Activated naive CD4-positive, alpha-beta T cell treated with anti-CD3 and anti-CD28 coated beads, Interleukin-2, amount 50 U/mL, for 72 hours (primary cell): ENCODE measurements around the gene RIMBP2. TPM values are rescaled to one million over a fixed set of nuclear protein-coding genes. Genes with fewer than 3 reads are reported as not detected.
A peak's percentile ranks its signal among the peaks of the same experiment; 100 is the strongest.

Source experiments
- ATAC-seq, 2 donors: fragments of 150-1000 bp; cut with Tn5 transposase; 2 replicates each; pipeline ENCODE4 v1.10.0; 2021; ENCODE audit warnings: mild to moderate bottlenecking in 2 of 2, moderate library complexity in 2 of 2
- DNase-seq, 2 donors: peaks; one replicate each; pipeline ENCODE4 v3.0.0; 2021 to 2022; ENCODE audit warnings: low spot score in 2 of 2
- H3K27ac Mint-ChIP-seq, 2 donors: one replicate each; pipeline ENCODE4 v1.8.0; 2022; ENCODE audit warnings: mild to moderate bottlenecking in 2 of 2, mixed read lengths in 2 of 2
- H3K36me3 Mint-ChIP-seq, 2 donors: one replicate each; pipeline ENCODE4 v1.8.0; 2022; ENCODE audit warnings: mixed read lengths in 2 of 2
- H3K9me3 Mint-ChIP-seq, 2 donors: one replicate each; pipeline ENCODE4 v1.8.0; 2022; ENCODE audit warnings: mixed read lengths in 2 of 2
- total RNA-seq, 2 donors: library from RNA; stranded (reverse); gene quantifications; one replicate each; pipeline ENCODE4 v1.2.3, GENCODE V29; 2022

The RIMBP2 gene
- total RNA-seq, 2 donors from 2014 or later = not detected

DNA sequence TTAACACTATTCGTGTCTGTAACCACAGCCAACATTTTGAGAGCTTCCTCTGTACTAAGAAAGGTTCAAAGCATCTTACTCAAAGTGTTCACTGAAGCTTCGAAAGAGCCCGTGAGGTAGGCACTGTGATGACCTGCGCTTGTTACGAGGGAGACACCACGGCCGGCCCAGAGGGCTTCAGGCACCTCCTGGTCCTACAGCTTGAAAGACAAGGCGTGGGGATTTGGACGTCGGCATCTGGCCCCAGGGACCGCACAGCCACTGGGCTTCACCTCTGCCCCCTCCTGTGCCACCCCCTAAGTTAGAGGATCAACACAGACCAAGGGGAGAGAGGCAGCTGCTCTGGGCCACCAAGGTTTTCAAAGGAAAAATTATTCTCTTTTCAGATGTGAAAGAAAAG is 75.6 kb downstream of the RIMBP2 start:
- no peak for DNase-seq
- Mint-ChIP-seq H3K9me3 (no peaks in the 10 kb centered on the region), H3K36me3 (no peaks in the 10 kb centered on the region), H3K27ac (no peak overlapping the region)
- no peak for ATAC-seq

DNA sequence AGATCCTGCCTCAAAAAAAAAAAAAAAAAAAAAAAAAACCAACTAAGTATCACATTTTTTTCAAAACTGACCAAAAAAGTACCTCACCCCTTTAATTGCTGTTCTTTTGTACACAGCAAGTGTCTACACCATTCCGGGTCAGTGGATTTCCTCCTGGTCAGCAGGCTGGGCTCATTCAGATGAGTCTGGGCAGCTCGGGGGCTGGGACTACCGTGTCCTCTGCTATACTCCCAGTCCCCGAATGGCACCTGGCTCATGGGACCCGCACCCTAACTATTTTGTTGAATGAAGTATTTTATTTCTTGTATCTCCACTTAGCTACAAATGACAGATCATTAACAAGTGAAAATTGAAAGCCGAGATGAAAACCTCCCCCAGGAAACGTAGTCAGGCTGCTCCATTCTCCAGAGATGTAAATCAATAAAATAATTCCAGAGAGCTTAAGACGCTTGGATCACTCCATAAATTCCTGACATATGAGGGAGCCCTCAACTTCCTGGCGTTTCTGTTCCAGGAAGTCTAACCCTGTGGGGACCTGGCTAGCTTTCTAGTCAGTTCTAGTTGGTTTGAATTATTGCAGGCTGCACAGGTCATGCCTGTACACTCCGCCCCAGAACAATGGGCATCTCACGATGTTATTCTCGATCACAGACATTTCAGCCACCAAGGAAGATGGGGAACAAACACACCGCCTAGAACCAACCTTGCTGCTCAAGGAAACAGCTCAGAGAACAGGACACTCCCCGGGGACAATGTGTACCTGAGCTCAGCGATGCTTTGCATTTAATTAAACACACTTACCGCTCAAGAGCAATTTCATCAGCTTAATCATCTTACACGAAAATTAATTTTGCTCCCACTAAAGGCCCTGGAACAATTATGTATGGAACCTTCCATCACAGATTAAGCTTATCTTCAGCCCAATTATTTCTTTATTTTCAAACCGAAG is 76.3 kb downstream of the RIMBP2 start:
- DNase-seq = no peak
- ATAC-seq = no peak
- Mint-ChIP-seq H3K36me3 (no peaks in the 10 kb centered on the region), H3K9me3 (no peaks in the 10 kb centered on the region), H3K27ac (no peak overlapping the region)

DNA sequence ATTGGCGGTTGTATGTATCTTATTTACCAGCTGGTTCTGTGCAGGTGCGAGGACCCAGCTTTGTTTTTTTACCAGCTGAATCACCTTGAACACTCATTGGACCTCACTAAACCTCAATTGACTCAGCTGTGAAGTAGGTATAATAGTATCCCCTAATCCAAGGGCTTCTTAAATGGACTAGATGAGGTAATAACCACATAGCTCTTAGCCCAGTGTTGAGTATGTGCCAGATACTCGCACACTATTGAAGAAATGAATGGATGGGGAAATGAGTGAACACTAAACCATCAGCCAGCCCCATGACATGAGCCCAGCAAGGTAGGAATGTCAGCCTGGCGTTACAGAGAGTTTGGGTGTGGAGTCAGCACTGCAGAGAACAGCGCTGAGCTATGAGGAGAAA is 79.7 kb downstream of the RIMBP2 start:
- Mint-ChIP-seq H3K27ac (no peak overlapping the region), H3K36me3 (no peaks in the 10 kb centered on the region), H3K9me3 (no peaks in the 10 kb centered on the region)
- DNase-seq (no peak), ATAC-seq (no peak)

DNA sequence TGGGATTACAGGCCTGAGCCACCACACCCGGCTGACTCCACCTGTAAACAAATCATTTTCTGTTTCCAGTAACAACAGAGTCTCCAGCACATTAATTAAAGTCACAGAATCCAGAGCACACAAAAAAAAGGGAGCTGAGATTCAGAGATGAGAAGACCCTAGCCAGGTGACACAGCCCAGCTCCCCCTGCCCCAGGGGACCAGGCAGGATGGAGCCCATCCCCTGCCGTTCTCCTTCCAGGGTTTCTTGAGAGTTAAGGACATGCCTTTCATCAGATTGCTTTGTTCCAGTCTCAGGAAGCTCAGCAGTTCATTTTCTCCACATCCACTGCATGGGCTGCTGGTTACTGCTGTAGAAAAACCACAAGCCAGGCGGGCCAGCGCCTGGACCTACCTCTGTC is 81.2 kb downstream of the RIMBP2 start:
- no peaks in the 10 kb centered on the region for H3K36me3 Mint-ChIP-seq
- H3K27ac Mint-ChIP-seq = no peak overlapping the region
- DNase-seq = no peak
- no peaks in the 10 kb centered on the region for H3K9me3 Mint-ChIP-seq
- no peak for ATAC-seq

DNA sequence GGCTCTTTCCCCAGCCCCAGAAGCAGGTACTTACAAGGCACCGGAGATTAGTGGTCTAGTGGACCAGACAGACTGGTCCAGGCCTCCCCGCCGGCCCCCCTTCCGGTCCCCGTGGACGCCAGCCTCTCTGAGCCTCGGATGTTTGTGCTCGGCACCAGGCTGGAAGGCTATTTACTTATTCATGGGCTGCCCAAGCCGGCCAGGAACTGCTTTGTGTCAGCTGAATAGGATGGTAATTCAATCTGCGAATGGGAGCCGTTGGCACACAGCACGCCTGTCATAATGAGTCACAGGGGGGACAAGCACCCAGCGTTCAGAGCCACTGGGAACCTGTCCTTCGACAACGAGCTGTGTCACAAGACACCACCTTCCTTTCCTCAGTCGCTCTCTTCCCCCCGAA is 82.3 kb downstream of the RIMBP2 start:
- Mint-ChIP-seq H3K9me3 (no peaks in the 10 kb centered on the region), H3K36me3 (no peaks in the 10 kb centered on the region), H3K27ac (no peak overlapping the region)
- DNase-seq (no peak), ATAC-seq (no peak)

DNA sequence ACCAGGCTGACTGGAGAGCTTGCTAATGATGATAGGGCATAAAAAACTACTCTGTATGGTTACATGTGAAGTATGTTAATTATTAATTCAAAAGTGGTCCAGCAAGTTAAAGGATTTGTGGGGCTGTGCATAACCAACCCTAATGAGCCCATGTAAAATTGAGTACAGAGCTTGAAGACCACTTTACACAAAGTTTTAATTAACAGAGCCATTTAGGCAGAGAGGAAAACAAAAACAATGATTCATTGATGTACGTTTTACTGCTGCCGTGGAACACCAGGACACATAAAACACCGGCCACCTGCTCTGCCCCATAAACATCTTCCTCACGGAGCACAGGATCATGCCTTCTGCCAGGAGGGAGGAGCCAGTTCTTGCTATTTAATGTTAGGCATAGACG is 83.5 kb downstream of the RIMBP2 start:
- DNase-seq (no peak), ATAC-seq (no peak)
- Mint-ChIP-seq H3K36me3 (no peaks in the 10 kb centered on the region), H3K9me3 (no peaks in the 10 kb centered on the region), H3K27ac (no peak overlapping the region)

DNA sequence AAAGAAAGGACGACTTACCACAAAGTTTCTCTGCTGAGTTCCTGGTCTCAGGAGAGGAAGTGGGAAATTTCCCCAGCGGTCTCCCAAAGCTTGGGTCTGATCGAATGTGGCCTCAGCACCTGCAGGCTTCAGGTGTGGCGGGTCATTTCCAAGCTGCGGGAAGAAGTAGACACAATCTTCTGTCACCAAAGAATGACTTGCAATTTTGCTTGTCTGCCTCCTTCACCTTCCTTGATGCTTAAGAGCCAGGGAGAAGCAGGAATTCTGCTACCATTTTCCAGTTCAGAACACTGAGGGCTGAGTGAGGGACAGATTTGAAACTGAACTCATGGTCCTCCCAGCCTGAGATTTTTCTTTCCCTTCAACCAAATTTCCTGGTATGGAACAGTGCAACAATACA is 87.8 kb downstream of the RIMBP2 start:
- no peaks in the 10 kb centered on the region for H3K9me3 Mint-ChIP-seq
- no peak for DNase-seq
- H3K36me3 Mint-ChIP-seq = no peaks in the 10 kb centered on the region
- no peak overlapping the region for H3K27ac Mint-ChIP-seq
- ATAC-seq = no peak

DNA sequence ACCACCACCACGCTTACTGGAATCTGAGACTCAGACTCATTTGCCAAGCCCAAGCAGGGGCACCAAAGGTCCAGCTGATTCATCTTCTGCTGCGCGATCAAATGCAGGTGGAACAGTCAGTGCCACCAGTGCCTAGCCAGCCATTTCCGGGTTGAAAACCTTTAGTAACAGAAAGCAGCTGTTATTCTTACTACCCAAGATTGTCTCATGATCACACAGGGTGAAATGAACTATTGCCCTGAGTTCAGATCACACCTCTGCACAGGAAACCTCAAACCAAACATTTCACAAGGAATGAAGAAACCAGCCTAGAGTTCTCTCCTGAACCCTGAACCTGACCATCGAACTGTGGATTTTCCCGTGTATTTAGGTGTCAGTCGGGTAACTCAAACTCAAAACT is 88.9 kb downstream of the RIMBP2 start:
- ATAC-seq (no peak), DNase-seq (no peak)
- H3K27ac Mint-ChIP-seq = no peak overlapping the region
- H3K9me3 Mint-ChIP-seq = no peaks in the 10 kb centered on the region
- H3K36me3 Mint-ChIP-seq = no peaks in the 10 kb centered on the region

DNA sequence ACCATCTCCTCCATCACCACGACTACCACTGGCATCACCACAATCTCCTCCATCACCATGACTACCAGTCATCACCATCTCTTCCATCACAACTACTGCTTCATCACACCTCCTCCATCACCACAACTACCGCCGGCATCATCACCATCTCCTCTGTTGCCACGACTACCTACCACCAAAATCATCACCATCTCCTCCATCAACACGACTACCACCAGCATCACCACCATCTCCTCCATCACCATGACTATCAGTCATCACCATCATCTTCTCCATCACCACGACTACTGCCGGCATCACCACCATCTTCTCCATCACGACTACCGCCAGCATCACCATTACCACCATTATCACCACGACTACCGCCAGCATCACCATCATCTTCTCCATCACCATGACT is 89.5 kb downstream of the RIMBP2 start:
- no peaks in the 10 kb centered on the region for H3K36me3 Mint-ChIP-seq
- no peak for ATAC-seq
- no peak for DNase-seq
- no peak overlapping the region for H3K27ac Mint-ChIP-seq
- no peaks in the 10 kb centered on the region for H3K9me3 Mint-ChIP-seq

DNA sequence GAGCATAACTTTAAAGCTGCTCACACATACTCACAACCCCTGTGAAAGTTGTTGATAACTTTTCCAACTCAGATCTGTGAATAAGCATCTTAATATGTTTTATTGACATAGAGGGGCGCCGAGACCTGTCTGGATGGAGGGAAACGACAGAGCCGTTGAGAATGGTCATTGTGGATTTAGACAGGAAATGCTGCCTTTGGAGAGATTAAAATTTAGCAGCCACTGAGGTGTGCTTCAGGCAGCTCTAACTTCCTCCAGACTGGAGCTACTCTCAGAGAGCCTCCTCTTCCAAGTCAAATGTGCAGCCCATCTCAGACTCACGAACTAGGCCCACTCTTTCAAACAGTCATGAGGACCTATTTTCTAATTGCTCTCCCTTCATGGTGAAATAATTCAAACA is 90.9 kb downstream of the RIMBP2 start:
- Mint-ChIP-seq H3K9me3 (no peaks in the 10 kb centered on the region), H3K36me3 (no peaks in the 10 kb centered on the region), H3K27ac (no peak overlapping the region)
- DNase-seq (no peak), ATAC-seq (no peak)

DNA sequence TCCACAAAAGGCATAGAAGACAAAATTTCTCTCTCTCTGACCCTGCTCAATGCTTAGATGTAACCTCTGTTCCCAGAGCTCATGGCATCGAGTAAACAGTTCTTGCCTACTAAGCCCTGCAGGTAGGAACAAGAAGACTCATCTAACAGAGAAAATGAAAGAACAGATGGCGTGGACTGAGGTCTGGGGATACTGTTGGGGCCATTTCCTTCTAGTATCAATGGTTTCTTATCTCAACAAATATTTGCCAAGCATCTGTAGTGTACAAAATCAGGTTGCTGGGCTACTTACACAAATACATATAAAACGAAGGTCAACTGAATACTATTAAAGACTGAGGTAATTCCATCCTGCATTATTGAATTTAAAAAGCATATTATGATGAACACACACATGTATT is 93.3 kb downstream of the RIMBP2 start:
- Mint-ChIP-seq H3K36me3 (no peaks in the 10 kb centered on the region), H3K9me3 (no peaks in the 10 kb centered on the region), H3K27ac (no peak overlapping the region)
- DNase-seq = no peak
- ATAC-seq = no peak

DNA sequence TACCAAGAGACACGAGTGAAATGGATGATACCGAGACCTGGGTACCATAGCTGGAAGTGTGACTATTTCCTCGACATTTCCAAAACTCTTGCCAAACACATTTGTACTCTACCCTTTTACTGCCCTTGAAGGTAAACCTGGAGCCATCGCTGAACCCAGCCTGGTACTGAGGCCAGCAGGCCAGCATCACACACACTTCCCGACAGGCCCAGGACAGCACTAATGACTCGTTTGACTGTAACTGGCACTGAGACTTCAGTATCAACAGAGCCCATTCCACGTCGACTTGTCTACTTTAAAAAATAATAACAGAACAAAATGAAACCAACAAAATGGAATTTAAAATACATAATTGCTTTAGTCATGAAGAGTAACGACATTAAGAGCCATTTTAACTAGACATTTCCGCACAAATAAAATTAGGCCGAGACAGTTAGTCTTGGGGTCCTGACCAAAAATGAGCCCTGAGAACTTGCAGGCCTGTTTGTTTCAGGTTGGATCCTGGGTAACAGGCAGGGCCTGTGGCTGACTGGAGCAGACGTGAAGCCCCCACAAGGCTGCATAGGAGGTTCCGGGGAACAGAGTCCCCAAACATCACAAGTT is 94.3 kb downstream of the RIMBP2 start:
- ATAC-seq = no peak
- no peak for DNase-seq
- H3K36me3 Mint-ChIP-seq = no peaks in the 10 kb centered on the region
- no peaks in the 10 kb centered on the region for H3K9me3 Mint-ChIP-seq
- no peak overlapping the region for H3K27ac Mint-ChIP-seq

DNA sequence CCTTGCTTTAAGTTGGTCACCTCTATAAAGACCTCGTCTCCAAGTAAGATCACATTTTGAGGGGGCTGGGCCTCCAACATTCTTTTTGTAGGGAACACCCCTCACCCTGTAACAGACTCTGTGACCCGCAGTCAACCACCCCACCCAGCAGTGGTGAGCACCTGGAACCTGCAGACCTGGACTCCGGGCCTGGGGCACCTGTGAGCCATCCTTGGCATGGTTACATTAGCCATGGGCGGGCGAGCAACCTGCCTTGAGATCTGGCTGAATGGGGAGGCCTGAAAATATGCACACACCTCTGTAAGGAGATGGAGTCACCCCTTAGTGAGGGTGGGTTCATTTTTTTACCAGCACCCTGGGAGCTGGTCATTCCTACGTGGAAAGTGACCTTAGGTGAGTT is 95.3 kb downstream of the RIMBP2 start:
- no peak for DNase-seq
- no peaks in the 10 kb centered on the region for H3K36me3 Mint-ChIP-seq
- no peaks in the 10 kb centered on the region for H3K9me3 Mint-ChIP-seq

DNA sequence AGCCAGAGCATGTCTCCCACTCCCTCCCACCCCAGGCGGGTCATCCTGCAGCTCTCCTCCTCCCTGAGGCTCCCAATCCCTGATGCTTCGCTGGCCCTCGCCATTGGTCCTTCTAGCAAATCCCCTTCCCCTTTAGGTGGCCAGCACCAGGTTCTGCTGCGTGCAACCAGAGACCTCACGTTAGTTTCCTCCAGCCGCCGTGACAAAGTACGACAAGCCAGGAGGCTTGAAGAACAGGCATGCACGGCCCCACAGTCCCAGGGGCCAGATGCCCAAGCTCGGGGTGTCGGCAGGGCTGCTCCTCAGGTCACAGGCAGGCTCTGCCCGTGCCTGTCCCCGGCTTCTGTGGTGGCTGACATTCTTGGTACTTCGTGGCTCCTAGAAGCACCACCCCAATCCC is 95.8 kb downstream of the RIMBP2 start:
- H3K27ac Mint-ChIP-seq = no peak overlapping the region
- no peak for ATAC-seq
- no peaks in the 10 kb centered on the region for H3K9me3 Mint-ChIP-seq
- H3K36me3 Mint-ChIP-seq = no peaks in the 10 kb centered on the region
- no peak for DNase-seq

More for the DNA sequence above, 95.3 kb downstream of the RIMBP2 start:
- no peak for ATAC-seq
- H3K27ac Mint-ChIP-seq = no peak overlapping the region

DNA sequence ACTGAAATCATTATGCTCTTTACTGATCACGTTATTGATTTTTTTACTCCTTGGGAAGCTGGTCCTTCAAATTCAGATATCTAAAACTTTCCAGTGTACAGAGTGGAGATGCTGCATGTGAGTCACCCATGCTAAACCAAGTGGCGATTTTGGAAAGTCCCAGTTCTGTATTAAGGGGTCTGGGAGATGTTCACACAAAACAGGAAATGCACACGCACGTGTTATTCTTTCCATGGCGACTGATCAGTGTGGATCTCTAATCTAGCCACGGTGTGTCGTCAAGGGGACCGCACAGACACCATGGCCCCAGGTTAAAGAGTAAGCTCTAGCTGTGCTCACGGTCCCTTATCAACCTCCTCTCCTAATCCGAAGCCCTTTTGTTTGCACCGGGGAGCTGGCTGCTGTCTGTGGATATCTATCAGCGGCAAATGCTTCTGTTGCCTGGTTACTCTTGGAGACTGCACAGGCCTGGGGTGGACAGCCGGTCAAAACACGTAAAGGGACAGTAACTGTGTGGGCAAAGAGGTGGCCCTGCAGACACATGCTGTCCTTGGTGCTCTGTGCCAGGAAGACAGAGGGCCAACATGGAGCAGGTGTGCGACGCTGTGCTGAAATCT is 96.6 kb downstream of the RIMBP2 start:
- Mint-ChIP-seq H3K9me3 (no peaks in the 10 kb centered on the region), H3K36me3 (no peaks in the 10 kb centered on the region), H3K27ac (no peak overlapping the region)
- ATAC-seq (no peak), DNase-seq (no peak)

DNA sequence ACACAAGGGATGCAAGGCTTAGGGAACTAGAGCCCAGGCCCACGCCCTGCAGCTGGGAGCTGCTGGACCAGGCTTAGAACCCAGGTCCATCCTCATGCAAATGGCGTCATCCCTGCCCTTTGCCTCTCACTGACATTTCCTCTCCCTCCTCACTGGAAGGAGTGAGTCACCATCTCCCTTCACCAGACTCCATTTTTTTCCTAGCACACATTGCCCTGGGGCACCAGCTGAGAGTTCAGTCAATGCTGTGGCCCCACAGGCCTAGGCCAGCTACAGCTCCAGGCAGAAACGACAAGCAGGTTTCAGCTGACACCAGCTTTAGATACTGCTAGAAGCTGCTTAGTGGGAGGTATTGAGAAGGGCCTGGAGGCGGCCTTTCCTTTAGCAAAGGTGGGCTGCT is 98.9 kb downstream of the RIMBP2 start:
- ATAC-seq = no peak
- H3K9me3 Mint-ChIP-seq = no peaks in the 10 kb centered on the region
- H3K36me3 Mint-ChIP-seq = no peaks in the 10 kb centered on the region
- H3K27ac Mint-ChIP-seq = no peak overlapping the region
- DNase-seq = no peak

DNA sequence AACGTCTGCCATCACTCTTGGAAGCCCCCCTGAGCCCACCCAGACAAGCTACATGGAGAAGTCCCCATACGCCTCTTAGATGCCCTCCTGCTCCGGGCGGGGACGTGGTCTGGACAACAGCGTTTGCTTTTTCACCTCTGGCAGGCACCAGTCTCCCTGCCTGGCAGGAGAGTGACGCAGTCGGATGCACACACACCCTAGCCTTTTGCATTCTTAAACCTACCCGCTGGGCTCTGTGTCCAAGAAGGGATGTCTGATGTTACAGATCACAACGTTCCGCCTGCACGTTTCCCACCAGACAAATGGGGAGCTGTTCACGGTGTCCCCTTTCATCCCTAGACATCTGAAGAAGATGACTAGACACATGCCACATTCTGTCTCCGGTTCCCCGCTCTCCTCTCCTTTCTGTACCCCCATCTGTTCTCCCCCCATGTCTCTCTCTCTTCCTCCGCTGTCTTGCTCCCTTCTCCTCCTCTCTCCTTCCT is 100.2 kb downstream of the RIMBP2 start:
- Mint-ChIP-seq H3K9me3 (no peaks in the 10 kb centered on the region), H3K27ac (peak overlapping the region in 1 of 2 donors; percentile 44), H3K36me3 (no peaks in the 10 kb centered on the region)
- no peak for ATAC-seq
- no peak for DNase-seq
